Measurements from ENCODE around the gene RIPK1.

DNA sequence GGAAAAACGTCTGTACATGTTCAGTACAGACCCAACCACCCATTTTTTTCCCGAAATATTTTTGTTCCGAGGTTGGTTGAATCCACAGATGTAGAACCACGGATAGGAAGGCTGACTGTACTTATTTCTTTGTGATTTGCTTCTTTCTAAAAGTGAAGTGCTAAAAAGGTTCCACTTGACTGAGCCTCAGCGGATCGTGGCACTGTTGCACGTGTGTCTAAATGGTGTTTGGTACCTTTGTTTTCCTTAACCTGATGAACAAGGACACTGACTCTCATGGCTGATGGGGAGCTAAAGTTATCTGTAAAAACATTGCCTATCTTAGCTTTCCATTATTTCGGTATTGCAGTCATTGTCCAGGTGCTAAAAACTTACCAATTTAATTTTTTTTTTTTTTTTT, 56.4 kb downstream of the RIPK1 start:
- no peak for TF ChIP-seq POLR2A (IDR thresholded peaks at IDR 0.05; ENCODE audit: low read depth, low read length)
- TF ChIP-seq, protein P1, sequence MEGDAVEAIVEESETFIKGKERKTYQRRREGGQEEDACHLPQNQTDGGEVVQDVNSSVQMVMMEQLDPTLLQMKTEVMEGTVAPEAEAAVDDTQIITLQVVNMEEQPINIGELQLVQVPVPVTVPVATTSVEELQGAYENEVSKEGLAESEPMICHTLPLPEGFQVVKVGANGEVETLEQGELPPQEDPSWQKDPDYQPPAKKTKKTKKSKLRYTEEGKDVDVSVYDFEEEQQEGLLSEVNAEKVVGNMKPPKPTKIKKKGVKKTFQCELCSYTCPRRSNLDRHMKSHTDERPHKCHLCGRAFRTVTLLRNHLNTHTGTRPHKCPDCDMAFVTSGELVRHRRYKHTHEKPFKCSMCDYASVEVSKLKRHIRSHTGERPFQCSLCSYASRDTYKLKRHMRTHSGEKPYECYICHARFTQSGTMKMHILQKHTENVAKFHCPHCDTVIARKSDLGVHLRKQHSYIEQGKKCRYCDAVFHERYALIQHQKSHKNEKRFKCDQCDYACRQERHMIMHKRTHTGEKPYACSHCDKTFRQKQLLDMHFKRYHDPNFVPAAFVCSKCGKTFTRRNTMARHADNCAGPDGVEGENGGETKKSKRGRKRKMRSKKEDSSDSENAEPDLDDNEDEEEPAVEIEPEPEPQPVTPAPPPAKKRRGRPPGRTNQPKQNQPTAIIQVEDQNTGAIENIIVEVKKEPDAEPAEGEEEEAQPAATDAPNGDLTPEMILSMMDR (IDR thresholded peaks at IDR 0.05; ENCODE audit: extremely low read depth in 1 of 2, insufficient read depth in 1 of 2, low read depth in 1 of 2, low read length in 2 of 2), result no peak
- no peak for TF ChIP-seq MAX (IDR thresholded peaks at IDR 0.05; ENCODE audit: insufficient read depth, insufficient read length)
- TF ChIP-seq POLR2AphosphoS5 (IDR thresholded peaks at IDR 0.05; ENCODE audit: insufficient read depth, low read depth, low read length), result no peak
- no peak for TF ChIP-seq EZH2 (IDR thresholded peaks at IDR 0.05; ENCODE audit: borderline replicate concordance, low read depth, low read length, severe bottlenecking)
- TF ChIP-seq MYC (IDR thresholded peaks at IDR 0.05; ENCODE audit: low read depth, low read length), result no peak
- no peak for TF ChIP-seq JUN (IDR thresholded peaks at IDR 0.05; ENCODE audit: borderline replicate concordance, insufficient read depth, insufficient read length, low read depth)
- TF ChIP-seq GATA2 (IDR thresholded peaks at IDR 0.05; ENCODE audit: insufficient read depth, insufficient read length, low read depth, low read length), result no peak
